A549 (cell line): ENCODE measurements around the gene KCNA5. TPM values are rescaled to one million over a fixed set of nuclear protein-coding genes. Genes with fewer than 3 reads are reported as not detected.

Experiments
- ATAC-seq, 2 experiments: fragments of 200-7000 bp in 1 of 2; fragments of >200 bp in 1 of 2; cut with Nextera tagmentation in 1 of 2; cut with Tn5 transposase in 1 of 2; 3 replicates each; pipeline versions ENCODE4 v1.8.0 to v1.9.1; 2018 to 2020; ENCODE audit warnings: mild to moderate bottlenecking in 1 of 2, moderate library complexity in 1 of 2
- CTCF ChIA-PET: fragments of 300-600 bp; sonication (Branson Sonifier 250); formaldehyde crosslinking; extraction: SDS; loops from one replicate; lab custom pipeline; 2021; ENCODE audit warnings: antibody characterized with exemption, inconsistent platforms; lab: Yijun Ruan, JAX
- POLR2A ChIA-PET: fragments of 350-600 bp; formaldehyde crosslinking; extraction: SDS; loops from one replicate; lab custom pipeline; 2021; ENCODE audit warnings: antibody characterized with exemption, inconsistent platforms; lab: Yijun Ruan, JAX
- DNase-seq, 2 experiments: peaks; one replicate each; pipeline versions ENCODE4 v3.0.0 to v3.0.0-alpha.2; 2011 to 2016; ENCODE audit warnings: low read depth in 1 of 2, low spot score in 1 of 2
- FAIRE-seq: peaks from 2 replicates; lab custom pipeline; 2011; peaks lifted over from hg19 to GRCh38; lab: Jason Lieb, UNC
- H3K27ac ChIP-seq, 2 experiments: fragments of >200 bp; sonication (Bioruptor Twin); formaldehyde crosslinking; 3 replicates each; pipeline ENCODE4 v1.5.1; 2016 to 2017
- H3K4me1 ChIP-seq: fragments of >200 bp; sonication (Bioruptor Twin); formaldehyde crosslinking; 3 replicates; pipeline ENCODE4 v1.6.1; 2016
- H3K4me2 ChIP-seq: fragments of >200 bp; sonication (Bioruptor Twin); formaldehyde crosslinking; 3 replicates; pipeline ENCODE4 v1.6.1; 2016
- H3K4me3 ChIP-seq: fragments of >200 bp; sonication (Bioruptor Twin); formaldehyde crosslinking; 3 replicates; pipeline ENCODE4 v1.5.1; 2016
- H3K9me3 ChIP-seq: fragments of >200 bp; sonication (Bioruptor Twin); formaldehyde crosslinking; 3 replicates; pipeline ENCODE4 v1.6.1; 2016
- BCL3 ChIP-seq: fragments of >200 bp; sonication (Bioruptor Twin); formaldehyde crosslinking; IDR thresholded peaks from 3 replicates; pipeline ENCODE4 v1.6.1; 2016
- EP300 ChIP-seq, 2 experiments: fragments of >200 bp; sonication (Bioruptor Twin); formaldehyde crosslinking; IDR thresholded peaks; 2 replicates in 1 of 2; 3 replicates in 1 of 2; pipeline ENCODE4 v1.6.1; 2016 to 2017
- GATA3 ChIP-seq: IDR thresholded peaks from 2 replicates; pipeline ENCODE4 v1.6.1; 2012; ENCODE audit warnings: borderline replicate concordance
- NR3C1 ChIP-seq: fragments of >200 bp; sonication (Bioruptor Twin); formaldehyde crosslinking; IDR thresholded peaks from 3 replicates; pipeline ENCODE4 v1.6.1; 2017
- RAD21 ChIP-seq, 2 experiments: fragments of >200 bp in 1 of 2; sonication (Bioruptor Twin) in 1 of 2; formaldehyde crosslinking in 1 of 2; IDR thresholded peaks in 1 of 2; conservative IDR thresholded peaks in 1 of 2; 2 replicates in 1 of 2; 3 replicates in 1 of 2; pipeline ENCODE4 v1.6.1; 2012 to 2018; ENCODE audit warnings: inconsistent platforms in 1 of 2
- SMC3 ChIP-seq: fragments of >200 bp; sonication (Bioruptor Twin); formaldehyde crosslinking; IDR thresholded peaks from 3 replicates; pipeline ENCODE4 v1.6.1; 2018; ENCODE audit warnings: inconsistent platforms
- TFCP2L1 ChIP-seq: fragments of 250-450 bp; sonication (Bioruptor Pico); IDR thresholded peaks from 2 replicates; pipeline ENCODE4 v1.5.0; 2021; ENCODE audit warnings: mild to moderate bottlenecking
- TP53 ChIP-seq: fragments of 250-450 bp; sonication (Bioruptor Pico); IDR thresholded peaks from 2 replicates; pipeline ENCODE4 v1.5.0; 2021; ENCODE audit warnings: mild to moderate bottlenecking, moderate library complexity
- ZC3H11A ChIP-seq: fragments of 450-650 bp; IDR thresholded peaks from 2 replicates; pipeline ENCODE4 v1.6.1; 2014; ENCODE audit warnings: antibody characterized with exemption, mild to moderate bottlenecking
- ZNF302 ChIP-seq: fragments of 250-450 bp; sonication (Bioruptor Pico); IDR thresholded peaks from 2 replicates; pipeline ENCODE4 v1.9.0; 2021; ENCODE audit warnings: inconsistent platforms, mild to moderate bottlenecking, moderate library complexity
- ZSCAN20 ChIP-seq: fragments of 250-450 bp; sonication (Bioruptor Pico); IDR thresholded peaks from 2 replicates; pipeline ENCODE4 v1.8.0; 2022; ENCODE audit warnings: mild to moderate bottlenecking, moderate library complexity
- WGBS: methylation state at CpG from one replicate; pipeline ENCODE4 v1.1.6; 2017; ENCODE audit errors: missing lambda C conversion rate; 5-methylcytosine and 5-hydroxymethylcytosine counted together
- polyA plus RNA-seq, 4 experiments: library from polyadenylated mRNA; depleted of rRNA in 3 of 4; stranded (reverse); fragments of >200 nt; fragmentation: RNase III in 1 of 4; extraction: RNeasy Plus Mini Kit Qiagen cat#74134 plus additional on column Dnase treatment in 1 of 4; gene quantifications; 2 replicates in 3 of 4; 3 replicates in 1 of 4; pipeline ENCODE4 v1.2.3, GENCODE V29; 2011 to 2017
- TF ChIP-seq, protein P1 (sequence below): fragments of 150-350 bp; IDR thresholded peaks from 2 replicates; pipeline ENCODE4 v1.6.1; 2014; ENCODE audit warnings: low read depth, mild to moderate bottlenecking, low read length

KCNA5 gene
- polyA plus RNA-seq, 2 of the 4 experiments (the other 2 are of a cell fraction), result not detected

GRCh38 chr12:5051913-5052312 lies 8.2 kb downstream of the KCNA5 start:
- Histone ChIP-seq H3K27ac (no peak overlapping the region), H3K4me2 (no peak overlapping the region), H3K9me3 (no peaks in the 10 kb centered on the region), H3K4me3 (no peak overlapping the region), H3K4me1 (no peaks in the 10 kb centered on the region)
- CTCF ChIA-PET, result interaction anchor here (1.3 to 2.0 kb wide), 2 partner anchors 8 to 29 kb away, joined by 3 to 4 read pairs; no protein-coding TSS in a partner anchor
- ATAC-seq, result no peak
- 0% methylated on average over 1 of the region's 1 CpG for WGBS
- TF ChIP-seq NR3C1, result no peak
- TF ChIP-seq, protein P1, sequence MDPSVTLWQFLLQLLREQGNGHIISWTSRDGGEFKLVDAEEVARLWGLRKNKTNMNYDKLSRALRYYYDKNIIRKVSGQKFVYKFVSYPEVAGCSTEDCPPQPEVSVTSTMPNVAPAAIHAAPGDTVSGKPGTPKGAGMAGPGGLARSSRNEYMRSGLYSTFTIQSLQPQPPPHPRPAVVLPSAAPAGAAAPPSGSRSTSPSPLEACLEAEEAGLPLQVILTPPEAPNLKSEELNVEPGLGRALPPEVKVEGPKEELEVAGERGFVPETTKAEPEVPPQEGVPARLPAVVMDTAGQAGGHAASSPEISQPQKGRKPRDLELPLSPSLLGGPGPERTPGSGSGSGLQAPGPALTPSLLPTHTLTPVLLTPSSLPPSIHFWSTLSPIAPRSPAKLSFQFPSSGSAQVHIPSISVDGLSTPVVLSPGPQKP, result no peak
- POLR2A ChIA-PET, result no interaction called here
- no peak for FAIRE-seq
- no peak for DNase-seq

DNA sequence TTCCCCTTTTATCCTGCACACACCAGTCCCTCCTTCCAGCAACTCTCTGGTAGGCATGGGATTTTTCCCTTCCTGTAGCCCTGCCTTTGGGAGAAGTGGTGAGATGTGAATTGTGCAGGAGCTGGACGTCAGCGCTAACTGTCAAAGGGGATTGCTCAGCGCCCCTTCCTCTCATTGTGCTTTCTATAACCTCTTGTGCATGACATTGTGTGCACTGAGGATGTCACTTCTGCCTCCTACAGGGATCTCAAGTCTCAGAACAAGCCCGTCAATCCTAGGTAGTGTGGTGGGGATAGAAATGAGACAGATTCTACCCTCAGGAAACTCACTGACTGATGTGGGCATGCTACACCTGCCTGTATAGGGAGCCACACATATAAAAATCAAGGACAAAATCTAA lies 8.7 kb downstream of the KCNA5 start:
- DNase-seq (no peak), ATAC-seq (no peak), FAIRE-seq (no peak)
- ChIA-PET POLR2A (no interaction called here), CTCF (interaction anchor here (1.0 to 2.0 kb wide), 3 partner anchors 7 to 296 kb away, joined by 3 to 4 read pairs (median 3); no protein-coding TSS in a partner anchor)
- 16% methylated on average over 4 of the region's 4 CpGs for WGBS
- Histone ChIP-seq H3K4me3 (no peak overlapping the region), H3K9me3 (no peaks in the 10 kb centered on the region), H3K4me1 (no peaks in the 10 kb centered on the region), H3K27ac (no peak overlapping the region), H3K4me2 (no peak overlapping the region)
- no peak for TF ChIP-seq TFCP2L1 (CRISPR knock-in tag)
- no peak for TF ChIP-seq BCL3
- TF ChIP-seq, protein P1, result no peak
- no peak for TF ChIP-seq ZSCAN20 (CRISPR knock-in tag)

GRCh38 chr12:5059358-5059757 lies 15.7 kb downstream of the KCNA5 start:
- no peak for ATAC-seq
- TF ChIP-seq TP53 (no peak), SMC3 (no peak), ZNF302 (CRISPR knock-in tag) (no peak), BCL3 (no peak), GATA3 (no peak), EP300 (IDR thresholded peaks at IDR 0.05) (no peak), RAD21 (conservative IDR thresholded peaks at IDR 0.05 in 1 of 2, IDR thresholded peaks at IDR 0.05 in 1 of 2) (no peak), ZC3H11A (no peak), ZSCAN20 (CRISPR knock-in tag) (no peak)
- TF ChIP-seq, protein P1, result no peak
- no peak overlapping the region for H3K27ac ChIP-seq
- no peak overlapping the region for H3K4me2 ChIP-seq
- no peak overlapping the region for H3K4me3 ChIP-seq
- 1% methylated on average over 6 of the region's 6 CpGs for WGBS
- DNase-seq, result no peak
- POLR2A ChIA-PET, result no interaction called here
- FAIRE-seq, result no peak
- no peaks in the 10 kb centered on the region for H3K4me1 ChIP-seq
- CTCF ChIA-PET, result interaction anchor here (0.9 to 1.0 kb wide), 2 partner anchors 8 to 24 kb away, joined by 3 read pairs; no protein-coding TSS in a partner anchor
- no peaks in the 10 kb centered on the region for H3K9me3 ChIP-seq
